K562 (cell line): ENCODE measurements around the gene ARHGAP15. TPM values are rescaled to one million over a fixed set of nuclear protein-coding genes. Genes with fewer than 3 reads are reported as not detected.
A peak's percentile ranks its signal among the peaks of the same experiment; 100 is the strongest.

Source experiments
- ATAC-seq: fragments of 200-7000 bp; cut with Tn5 transposase; 3 replicates; pipeline ENCODE4 v1.9.1; 2020; ENCODE audit warnings: moderate library complexity
- BruUV-seq: library from RNA; stranded (reverse); fragments of 400-500 nt; replicated peaks from 2 replicates; lab custom pipeline; 2021; lab: Mats Ljungman, UMichigan
- CTCF ChIA-PET: fragments of 300-600 bp; formaldehyde crosslinking; extraction: SDS; loops from one replicate; lab custom pipeline; 2021; ENCODE audit warnings: low intra/inter-chr PET ratio; lab: Yijun Ruan, JAX
- POLR2A ChIA-PET: fragments of 300-600, 350-650 bp; sonication (Branson Sonifier 250); formaldehyde crosslinking; extraction: SDS; loops from one replicate; lab custom pipeline; 2021; ENCODE audit warnings: antibody characterized with exemption, inconsistent platforms; lab: Yijun Ruan, JAX
- DNase-seq, 4 experiments: peaks; one replicate each; pipeline versions ENCODE4 v3.0.0 to v3.0.0-alpha.2; 2011 to 2018; ENCODE audit warnings: low spot score in 3 of 4, mixed read lengths in 3 of 4; ENCODE audit errors: extremely low read depth in 1 of 4
- FAIRE-seq: peaks from 2 replicates; lab custom pipeline; 2011; peaks lifted over from hg19 to GRCh38; lab: Jason Lieb, UNC
- H2AFZ ChIP-seq: 2 replicates; pipeline ENCODE4 v1.6.0; 2011; ENCODE audit warnings: low read depth, low read length, control low read depth, inconsistent platforms
- H3K27ac ChIP-seq: fragments of 200-600 bp; 3 replicates; pipeline ENCODE4 v1.8.0; 2011; ENCODE audit warnings: low read depth, mild to moderate bottlenecking, control low read depth, inconsistent platforms, low read length, moderate library complexity, mixed read lengths; ENCODE audit errors: extremely low read depth
- H3K27me3 ChIP-seq, 2 experiments: fragments of 300-600 bp in 1 of 2; 2 replicates in 1 of 2; 3 replicates in 1 of 2; pipeline versions ENCODE4 v1.6.0 to v1.8.0; 2011; ENCODE audit warnings: inconsistent platforms in 2 of 2, low read length in 2 of 2, mild to moderate bottlenecking in 1 of 2, mixed read lengths in 1 of 2, moderate library complexity in 1 of 2; ENCODE audit not compliant: control insufficient read depth in 2 of 2, insufficient read depth in 2 of 2
- H3K36me3 ChIP-seq: fragments of 300-600 bp; 3 replicates; pipeline ENCODE4 v1.8.0; 2011; ENCODE audit warnings: mild to moderate bottlenecking, low read length, inconsistent platforms; ENCODE audit not compliant: control insufficient read depth, insufficient read depth
- H3K4me1 ChIP-seq, 2 experiments: fragments of 200-600 bp in 1 of 2; replicated peaks in 1 of 2; 2 replicates in 1 of 2; 3 replicates in 1 of 2; pipeline versions ENCODE4 v1.5.1 to v1.8.0; 2011; ENCODE audit warnings: inconsistent platforms in 2 of 2, low read length in 2 of 2, mild to moderate bottlenecking in 1 of 2, mixed read lengths in 1 of 2, moderate library complexity in 1 of 2; ENCODE audit not compliant: control insufficient read depth in 2 of 2, insufficient read depth in 2 of 2
- H3K4me2 ChIP-seq: 2 replicates; pipeline ENCODE4 v1.6.1; 2011; ENCODE audit warnings: low read length, control low read depth, inconsistent platforms, mixed read lengths; ENCODE audit not compliant: insufficient read depth
- H3K4me3 ChIP-seq: fragments of 200-600 bp; sonication (generic), shearing (Covaris generic); 2 replicates; pipeline ENCODE4 v1.5.1; 2016; ENCODE audit warnings: control low read depth, inconsistent platforms
- H3K79me2 ChIP-seq: fragments of 200-600 bp; 3 replicates; pipeline ENCODE4 v1.8.0; 2011; ENCODE audit warnings: low read length, inconsistent platforms; ENCODE audit not compliant: control insufficient read depth, insufficient read depth
- H3K9ac ChIP-seq, 2 experiments: 2 replicates each; pipeline versions ENCODE4 v1.6.0 to v1.6.1; 2011; ENCODE audit warnings: low read depth in 2 of 2, low read length in 2 of 2, control low read depth in 1 of 2, inconsistent platforms in 1 of 2, mild to moderate bottlenecking in 1 of 2, mixed read lengths in 1 of 2; ENCODE audit not compliant: insufficient read depth in 1 of 2
- H3K9me1 ChIP-seq: one replicate; pipeline ENCODE4 v1.6.0; 2011; ENCODE audit warnings: inconsistent platforms, mild to moderate bottlenecking, low read length, moderate library complexity; ENCODE audit not compliant: control insufficient read depth, insufficient read depth
- H3K9me3 ChIP-seq: replicated peaks from 2 replicates; pipeline ENCODE4 v1.5.1; 2011; ENCODE audit warnings: low read depth, low read length, inconsistent platforms; ENCODE audit not compliant: control insufficient read depth, insufficient read depth
- H4K20me1 ChIP-seq: replicated peaks from 2 replicates; pipeline ENCODE4 v1.6.1; 2011; ENCODE audit warnings: low read length, inconsistent platforms, mixed read lengths; ENCODE audit not compliant: control insufficient read depth, insufficient read depth
- BHLHE40 ChIP-seq: IDR thresholded peaks from 2 replicates; pipeline ENCODE4 v1.6.1; 2011; ENCODE audit warnings: low read length, improper control_type of control experiment
- DMBX1 ChIP-seq: fragments of 250-450 bp; sonication (Bioruptor Pico); IDR thresholded peaks from 2 replicates; pipeline ENCODE4 v1.8.0; 2022; ENCODE audit warnings: inconsistent platforms, mild to moderate bottlenecking, moderate library complexity, borderline replicate concordance
- EHMT2 ChIP-seq: fragments of 450-650 bp; IDR thresholded peaks from 2 replicates; pipeline ENCODE4 v1.6.1; 2018; ENCODE audit warnings: antibody characterized with exemption
- HDAC3 ChIP-seq: fragments of 450-650 bp; IDR thresholded peaks from 2 replicates; pipeline ENCODE4 v1.6.1; 2018; ENCODE audit warnings: borderline replicate concordance, mild to moderate bottlenecking, moderate library complexity; ENCODE audit not compliant: partially characterized antibody
- HLTF ChIP-seq: fragments of 450-650 bp; IDR thresholded peaks from 2 replicates; pipeline ENCODE4 v1.6.1; 2016
- ILK ChIP-seq: fragments of 450-650 bp; IDR thresholded peaks from 2 replicates; pipeline ENCODE4 v1.6.1; 2016; ENCODE audit warnings: missing genetic modification characterization, low read depth, mild to moderate bottlenecking, missing compliant biosample characterization, moderate library complexity, borderline replicate concordance
- LCOR ChIP-seq: sonication (generic); formaldehyde crosslinking; IDR thresholded peaks from 2 replicates; pipeline ENCODE4 v1.8.0; 2022; ENCODE audit warnings: mild to moderate bottlenecking, missing genetic modification reagents
- MYNN ChIP-seq, 2 experiments: sonication (generic); formaldehyde crosslinking in 1 of 2; IDR thresholded peaks; 2 replicates each; pipeline versions ENCODE4 v1.5.0 to v1.6.1; 2016 to 2020; ENCODE audit warnings: antibody characterized with exemption in 1 of 2, missing genetic modification reagents in 1 of 2
- NFXL1 ChIP-seq: fragments of 450-650 bp; formaldehyde crosslinking; IDR thresholded peaks from 2 replicates; pipeline ENCODE4 v1.4.0; 2021; ENCODE audit warnings: mild to moderate bottlenecking
- PHF20 ChIP-seq: fragments of 450-650 bp; IDR thresholded peaks from 2 replicates; pipeline ENCODE4 v1.6.1; 2018; ENCODE audit not compliant: partially characterized antibody
- POLR3G ChIP-seq: IDR thresholded peaks from 2 replicates; pipeline ENCODE4 v1.6.1; 2011; ENCODE audit not compliant: insufficient read length, insufficient replicate concordance; ENCODE audit errors: extremely low read depth
- RFX5 ChIP-seq: IDR thresholded peaks from 2 replicates; pipeline ENCODE4 v1.6.1; 2011; ENCODE audit warnings: low read depth, mild to moderate bottlenecking, improper control_type of control experiment, low read length
- SMARCA5 ChIP-seq: fragments of 450-650 bp; IDR thresholded peaks from 2 replicates; pipeline ENCODE4 v1.6.1; 2016
- SRSF3 ChIP-seq: fragments of 200-400 bp; formaldehyde crosslinking; IDR thresholded peaks from 2 replicates; pipeline ENCODE4 v1.6.1; 2016; ENCODE audit warnings: mild to moderate bottlenecking, low read length, moderate library complexity; ENCODE audit not compliant: insufficient read depth
- TRIM28 ChIP-seq: fragments of 450-650 bp; IDR thresholded peaks from 2 replicates; pipeline ENCODE4 v1.6.1; 2017
- ZSCAN32 ChIP-seq: fragments of 450-650 bp; formaldehyde crosslinking; IDR thresholded peaks from 2 replicates; pipeline ENCODE4 v1.4.0; 2020; ENCODE audit warnings: mild to moderate bottlenecking, moderate library complexity
- WGBS: fragments of 100-300 bp; shearing (Covaris generic); methylation state at CpG from one replicate; pipeline ENCODE4 v1.1.6; 2016; ENCODE audit warnings: low coverage, mixed read lengths; ENCODE audit not compliant: insufficient coverage; ENCODE audit errors: missing lambda C conversion rate; 5-methylcytosine and 5-hydroxymethylcytosine counted together
- in situ Hi-C: fragments of 300-500 bp; cut with MboI; formaldehyde crosslinking; loops from 4 replicates; pipeline ENCODE4 v1.15.0; 2018; ENCODE audit warnings: inconsistent platforms, mixed read lengths
- intact Hi-C: fragments of 100-400 bp; cut with micrococcal nuclease; formaldehyde crosslinking; loops from 2 replicates; pipeline ENCODE4 v1.14.2; 2022
- polyA plus RNA-seq, 8 experiments: library from polyadenylated mRNA; depleted of rRNA in 4 of 8; stranded (reverse) in 5 of 8; unstranded in 3 of 8; fragments of >200 nt; fragmentation: Nextera tagmentation in 2 of 8; fragmentation: Illumina TruSeq in 1 of 8; extraction: Ambion mirVana in 2 of 8; extraction: Trizol in 1 of 8; gene quantifications; 2 replicates each; pipeline versions ENCODE4 v1.2.1 to v1.2.3, GENCODE V29; 2011 to 2014; ENCODE audit warnings: inconsistent platforms in 1 of 8, missing spikeins in 1 of 8
- total RNA-seq, 7 experiments: library from RNA; depleted of rRNA in 6 of 7; stranded (reverse); fragments of >200 nt in 6 of 7; fragmentation: Illumina TruSeq in 2 of 7; extraction: Trizol in 2 of 7; gene quantifications; 2 replicates each; pipeline versions ENCODE4 v1.2.1 to v1.2.3, GENCODE V29; 2011 to 2021; ENCODE audit warnings: low replicate concordance in 1 of 7
- TF ChIP-seq, protein P1 (sequence below): fragments of 450-650 bp; IDR thresholded peaks from 2 replicates; pipeline ENCODE4 v1.7.0; 2016; ENCODE audit warnings: borderline replicate concordance

The ARHGAP15 gene
- total and polyA plus RNA-seq, 9 of the 15 experiments (the other 6 are each of a cell fraction or from before 2014, with no cell fraction given): 1.5 to 17.9 (median 7.9) TPM

DNA sequence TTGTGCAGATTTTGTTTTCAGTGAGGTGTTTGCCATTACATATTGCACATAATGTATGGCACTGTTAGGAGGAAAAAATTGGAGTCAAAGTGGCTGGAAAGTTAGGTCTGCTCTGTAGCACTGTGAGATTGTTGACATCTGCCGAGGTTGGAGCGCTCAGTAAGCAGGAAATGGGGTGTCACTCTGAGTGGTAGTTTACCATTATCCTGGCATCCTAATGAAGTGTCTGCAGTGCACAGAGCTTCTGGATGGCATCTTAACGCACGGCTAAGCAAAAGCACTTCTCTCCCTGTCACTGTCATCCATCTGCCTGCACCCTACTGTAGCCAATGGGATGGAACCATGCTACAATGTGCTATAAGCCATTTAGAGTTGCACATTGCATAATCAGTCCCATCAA, 561.9 kb downstream of the ARHGAP15 start (continued):
- TF ChIP-seq, protein P1, sequence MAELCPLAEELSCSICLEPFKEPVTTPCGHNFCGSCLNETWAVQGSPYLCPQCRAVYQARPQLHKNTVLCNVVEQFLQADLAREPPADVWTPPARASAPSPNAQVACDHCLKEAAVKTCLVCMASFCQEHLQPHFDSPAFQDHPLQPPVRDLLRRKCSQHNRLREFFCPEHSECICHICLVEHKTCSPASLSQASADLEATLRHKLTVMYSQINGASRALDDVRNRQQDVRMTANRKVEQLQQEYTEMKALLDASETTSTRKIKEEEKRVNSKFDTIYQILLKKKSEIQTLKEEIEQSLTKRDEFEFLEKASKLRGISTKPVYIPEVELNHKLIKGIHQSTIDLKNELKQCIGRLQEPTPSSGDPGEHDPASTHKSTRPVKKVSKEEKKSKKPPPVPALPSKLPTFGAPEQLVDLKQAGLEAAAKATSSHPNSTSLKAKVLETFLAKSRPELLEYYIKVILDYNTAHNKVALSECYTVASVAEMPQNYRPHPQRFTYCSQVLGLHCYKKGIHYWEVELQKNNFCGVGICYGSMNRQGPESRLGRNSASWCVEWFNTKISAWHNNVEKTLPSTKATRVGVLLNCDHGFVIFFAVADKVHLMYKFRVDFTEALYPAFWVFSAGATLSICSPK: no peak
- no peak for TF ChIP-seq HDAC3
- no peak for TF ChIP-seq ILK (tag)
- no peak for TF ChIP-seq LCOR (CRISPR knock-in tag)
- TF ChIP-seq SMARCA5: no peak
- no peak for TF ChIP-seq RFX5

DNA sequence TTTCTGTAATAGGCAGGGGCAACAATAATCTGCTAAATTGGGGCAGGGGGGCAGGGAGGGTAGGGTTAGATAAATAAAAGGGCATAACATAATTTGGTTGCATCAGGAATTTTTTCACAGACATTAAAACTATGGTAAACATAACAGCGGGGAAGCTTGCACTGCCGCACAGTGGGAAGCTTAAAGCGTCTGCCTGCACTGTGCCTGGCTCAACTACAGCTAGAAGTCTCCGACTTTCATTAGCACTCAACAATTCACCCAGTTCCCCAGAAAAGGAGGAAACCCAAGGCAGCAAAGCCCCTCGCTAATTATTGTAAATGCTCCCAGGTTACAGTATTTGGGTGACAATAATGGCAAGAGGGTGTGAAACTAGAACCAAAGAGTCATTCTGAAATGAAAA, 562.9 kb downstream of the ARHGAP15 start:
- FAIRE-seq: no peak
- TF ChIP-seq EHMT2 (no peak), SRSF3 (no peak), DMBX1 (CRISPR knock-in tag) (no peak), PHF20 (no peak), POLR3G (no peak), HLTF (no peak), MYNN (IDR thresholded peaks at IDR 0.05) (no peak), MYNN (CRISPR knock-in tag; IDR thresholded peaks at IDR 0.05) (no peak), NFXL1 (CRISPR knock-in tag) (no peak), BHLHE40 (no peak), TRIM28 (no peak), ZSCAN32 (CRISPR knock-in tag) (no peak)
- BruUV-seq: no TSS peak
- in situ Hi-C loops (no loop called here), intact Hi-C loops (no loop called here)
- Histone ChIP-seq H3K27ac (no peak overlapping the region), H3K4me1 (peaks cover 0 to 4% of the 10 kb centered on the region in 2 experiments; a peak in 2 of 5 replicates), H3K4me2 (no peak overlapping the region), H3K36me3 (no peaks in the 10 kb centered on the region), H3K79me2 (no peaks in the 10 kb centered on the region), H3K9me3 (no peaks in the 10 kb centered on the region), H2AFZ (peak overlapping the region; percentile 57), H3K27me3 (no peaks in the 10 kb centered on the region), H4K20me1 (no peaks in the 10 kb centered on the region), H3K9me1 (no peaks in the 10 kb centered on the region), H3K9ac (no peak overlapping the region), H3K4me3 (no peak overlapping the region)
- ATAC-seq: peak; percentile 60; the same call in 2 of the 3 replicates
- 50% methylated on average over 5 of the region's 5 CpGs for WGBS
- ChIA-PET CTCF (no interaction called here), POLR2A (no interaction called here)
- no peak for DNase-seq
